Measurements from ENCODE around the gene ITGA4. TPM values are rescaled to one million over a fixed set of nuclear protein-coding genes. Genes with fewer than 3 reads are reported as not detected.
A peak's percentile ranks its signal among the peaks of the same experiment; 100 is the strongest.

Gene ITGA4
- total RNA-seq, 1 donor from 2014 or later = 20.0 TPM

- peaks cover 13% of the 10 kb centered on the region for H3K27me3 Mint-ChIP-seq (ENCODE audit: low read depth, unreplicated experiment)
- FAIRE-seq = peak; percentile 5
- TF ChIP-seq EZH2 (IDR thresholded peaks at IDR 0.05; ENCODE audit: insufficient read depth, low read length) (no peak), CTCF (IDR thresholded peaks at IDR 0.05; ENCODE audit: insufficient read depth, low read depth, low read length) (no peak)
- H3K27ac ChIP-seq (ENCODE audit: low read depth, low read length) = no peak overlapping the region
- no peaks in the 10 kb centered on the region for H4K20me1 ChIP-seq (ENCODE audit: insufficient read depth, low read length)
- H2AFZ ChIP-seq (ENCODE audit: low read depth, low read length) = no peak overlapping the region
- no peaks in the 10 kb centered on the region for H3K79me2 ChIP-seq (ENCODE audit: insufficient read depth, low read length)
- DNase-seq (ENCODE audit: low read depth) = no peak
- peaks cover 7% of the 10 kb centered on the region for H3K27me3 ChIP-seq (ENCODE audit: insufficient read depth, low read length)
- no peak overlapping the region for H3K4me3 ChIP-seq (ENCODE audit: insufficient read depth, low read depth, low read length)
- no peaks in the 10 kb centered on the region for H3K4me1 Mint-ChIP-seq (ENCODE audit: low read depth, unreplicated experiment)
- H3K4me3 Mint-ChIP-seq (ENCODE audit: unreplicated experiment) = no peak overlapping the region
- no peaks in the 10 kb centered on the region for H3K4me1 ChIP-seq (ENCODE audit: insufficient read depth, low read length)
- no peak overlapping the region for H3K4me2 ChIP-seq (ENCODE audit: low read length)
- H3K9me3 Mint-ChIP-seq (ENCODE audit: unreplicated experiment) = no peaks in the 10 kb centered on the region
- H3K27ac Mint-ChIP-seq (ENCODE audit: unreplicated experiment) = no peak overlapping the region
- no peaks in the 10 kb centered on the region for H3K36me3 ChIP-seq (ENCODE audit: insufficient read depth, low read length)
- H3K9me3 ChIP-seq (ENCODE audit: insufficient read depth, low read depth, low read length) = no peaks in the 10 kb centered on the region
- no peak overlapping the region for H3K9ac ChIP-seq (ENCODE audit: low read length)
- no peaks in the 10 kb centered on the region for H3K36me3 Mint-ChIP-seq (ENCODE audit: low read depth, unreplicated experiment)
Observed at GRCh38 chr2:181578829-181579228, 121.6 kb downstream of the ITGA4 start.

- H3K4me3 ChIP-seq (ENCODE audit: insufficient read depth, low read depth, low read length) = no peak overlapping the region
- Mint-ChIP-seq H3K4me1 (ENCODE audit: low read depth, unreplicated experiment) (peaks cover 3% of the 10 kb centered on the region), H3K36me3 (ENCODE audit: low read depth, unreplicated experiment) (no peaks in the 10 kb centered on the region), H3K4me3 (ENCODE audit: unreplicated experiment) (no peak overlapping the region), H3K27ac (ENCODE audit: unreplicated experiment) (no peak overlapping the region), H3K9me3 (ENCODE audit: unreplicated experiment) (no peaks in the 10 kb centered on the region), H3K27me3 (ENCODE audit: low read depth, unreplicated experiment) (peaks cover 12% of the 10 kb centered on the region)
- H3K4me2 ChIP-seq (ENCODE audit: low read length) = no peak overlapping the region
- no peaks in the 10 kb centered on the region for H3K9me3 ChIP-seq (ENCODE audit: insufficient read depth, low read depth, low read length)
- no peaks in the 10 kb centered on the region for H3K79me2 ChIP-seq (ENCODE audit: insufficient read depth, low read length)
- H3K4me1 ChIP-seq (ENCODE audit: insufficient read depth, low read length) = no peaks in the 10 kb centered on the region
- H3K27ac ChIP-seq (ENCODE audit: low read depth, low read length) = no peak overlapping the region
- H3K36me3 ChIP-seq (ENCODE audit: insufficient read depth, low read length) = no peaks in the 10 kb centered on the region
- no peak overlapping the region for H3K9ac ChIP-seq (ENCODE audit: low read length)
- TF ChIP-seq CTCF (IDR thresholded peaks at IDR 0.05; ENCODE audit: insufficient read depth, low read depth, low read length) (no peak), EZH2 (IDR thresholded peaks at IDR 0.05; ENCODE audit: insufficient read depth, low read length) (no peak)
- FAIRE-seq (no peak), DNase-seq (ENCODE audit: low read depth) (no peak)
- peaks cover 4% of the 10 kb centered on the region for H3K27me3 ChIP-seq (ENCODE audit: insufficient read depth, low read length)
- H2AFZ ChIP-seq (ENCODE audit: low read depth, low read length) = no peak overlapping the region
- H4K20me1 ChIP-seq (ENCODE audit: insufficient read depth, low read length) = no peaks in the 10 kb centered on the region
Observed at GRCh38 chr2:181581534-181581933, 124.3 kb downstream of the ITGA4 start.

GRCh38 chr2:181585732-181586131 lies 128.5 kb downstream of the ITGA4 start:
- Mint-ChIP-seq H3K4me1 (ENCODE audit: low read depth, unreplicated experiment) (peaks cover 10% of the 10 kb centered on the region), H3K4me3 (ENCODE audit: unreplicated experiment) (no peak overlapping the region), H3K27me3 (ENCODE audit: low read depth, unreplicated experiment) (peaks cover 10% of the 10 kb centered on the region), H3K9me3 (ENCODE audit: unreplicated experiment) (no peaks in the 10 kb centered on the region), H3K27ac (ENCODE audit: unreplicated experiment) (no peak overlapping the region), H3K36me3 (ENCODE audit: low read depth, unreplicated experiment) (no peaks in the 10 kb centered on the region)
- Histone ChIP-seq H3K9ac (ENCODE audit: low read length) (no peak overlapping the region), H3K4me3 (ENCODE audit: insufficient read depth, low read depth, low read length) (no peak overlapping the region), H2AFZ (ENCODE audit: low read depth, low read length) (no peak overlapping the region), H4K20me1 (ENCODE audit: insufficient read depth, low read length) (no peaks in the 10 kb centered on the region), H3K27ac (ENCODE audit: low read depth, low read length) (no peak overlapping the region), H3K36me3 (ENCODE audit: insufficient read depth, low read length) (no peaks in the 10 kb centered on the region), H3K9me3 (ENCODE audit: insufficient read depth, low read depth, low read length) (no peaks in the 10 kb centered on the region), H3K79me2 (ENCODE audit: insufficient read depth, low read length) (no peaks in the 10 kb centered on the region), H3K4me1 (ENCODE audit: insufficient read depth, low read length) (no peaks in the 10 kb centered on the region), H3K4me2 (ENCODE audit: low read length) (no peak overlapping the region), H3K27me3 (ENCODE audit: insufficient read depth, low read length) (peaks cover 4% of the 10 kb centered on the region)
- no peak for TF ChIP-seq CTCF (IDR thresholded peaks at IDR 0.05; ENCODE audit: insufficient read depth, low read depth, low read length)
- no peak for TF ChIP-seq EZH2 (IDR thresholded peaks at IDR 0.05; ENCODE audit: insufficient read depth, low read length)
- DNase-seq (ENCODE audit: low read depth) = no peak
- no peak for FAIRE-seq

Other genes starting within 250 kb of the ITGA4 start
- gene CERKL, start 199.7 kb downstream of the ITGA4 start, total RNA-seq = 0.16 TPM in 1 of 2 replicates, not detected in the other
- not detected in 2 replicates for gene NEUROD1, start 223.1 kb downstream of the ITGA4 start, total RNA-seq